ENCODE data around the gene HCST. TPM values are rescaled to one million over a fixed set of nuclear protein-coding genes. Genes with fewer than 3 reads are reported as not detected.

Gene HCST
- total and polyA plus RNA-seq, 8 donors, result 5.0 to 12.5 (median 9.2) TPM; not detected in 3

- H3K4me3 ChIP-seq, result no peak overlapping the region
- H3K9me3 ChIP-seq, result no peaks in the 10 kb centered on the region
- H3K27ac ChIP-seq, result no peak overlapping the region
- TF ChIP-seq POLR2AphosphoS5 (IDR thresholded peaks at IDR 0.05) (no peak), CTCF (IDR thresholded peaks at IDR 0.05) (no peak), EP300 (IDR thresholded peaks at IDR 0.05) (no peak), POLR2A (IDR thresholded peaks at IDR 0.05) (no peak)
- intact Hi-C loops (cut with DNase I; ENCODE audit: low total_unique reads), result no loop called here
- no peak for DNase-seq
- H3K27me3 ChIP-seq, result peaks cover 0 to 5% (median 0%) of the 10 kb centered on the region in 3 donors
- H3K4me1 ChIP-seq, result no peaks in the 10 kb centered on the region
- 18 to 35% (median 25%) methylated on average over 2 of the region's 2 CpGs for WGBS, 5 donors
- H3K36me3 ChIP-seq, result peaks cover 0 to 15% (median 13%) of the 10 kb centered on the region in 4 donors
Measured at GRCh38 chr19:35949131-35949530, 46.8 kb downstream of the HCST start.

Small RNA genes within 50 kb of the gene (small RNA-seq; reads per million reads assigned to genes)
- 0 reads per million in 4 donors for gene RN7SL402P

Other genes with a start within 250 kb of the HCST start
- not detected for gene UPK1A, start 236.0 kb upstream of the HCST start, total RNA-seq
- gene UPK1A, start 236.0 kb upstream of the HCST start, polyA plus RNA-seq, result under 1 TPM in 1 of 3 donors, not detected in 2; 0.08 TPM
- gene ZBTB32, start 198.0 kb upstream of the HCST start, total RNA-seq, result 1 to 10 TPM in 1 of 5 donors, not detected in 4; 8.2 TPM
- gene ZBTB32, start 198.0 kb upstream of the HCST start, polyA plus RNA-seq, result under 1 TPM in 2 of 3 donors, not detected in 1; 0.43 to 0.46 TPM
- gene KMT2B, start 184.5 kb upstream of the HCST start, total RNA-seq, result 10 to 100 TPM in 4 of 5 donors, 1 to 10 TPM in 1; 8.3 to 92.4 (median 24.9) TPM
- 10 to 100 TPM; 13.9 to 22.6 (median 15.1) TPM for gene KMT2B, start 184.5 kb upstream of the HCST start, polyA plus RNA-seq
- gene IGFLR1, start 160.1 kb upstream of the HCST start, total RNA-seq, result 10 to 100 TPM in 2 of 5 donors, 1 to 10 TPM in 3; 3.6 to 36.8 (median 9.0) TPM
- gene IGFLR1, start 160.1 kb upstream of the HCST start, polyA plus RNA-seq, result 10 to 100 TPM in 1 of 3 donors, 1 to 10 TPM in 2; 6.4 to 15.6 (median 9.8) TPM
- gene U2AF1L4, start 157.1 kb upstream of the HCST start, total RNA-seq, result 10 to 100 TPM; 11.4 to 98.0 (median 57.1) TPM
- 10 to 100 TPM; 27.6 to 53.0 (median 44.8) TPM for gene U2AF1L4, start 157.1 kb upstream of the HCST start, polyA plus RNA-seq
- 10 to 100 TPM in 3 of 5 donors, 1 to 10 TPM in 1, not detected in 1; 9.3 to 58.0 (median 32.2) TPM for gene PSENEN, start 156.9 kb upstream of the HCST start, total RNA-seq
- gene PSENEN, start 156.9 kb upstream of the HCST start, polyA plus RNA-seq, result 100 to 1,000 TPM in 1 of 3 donors, 10 to 100 TPM in 2; 49.2 to 101 (median 51.0) TPM
- 10 to 100 TPM in 3 of 5 donors, 1 to 10 TPM in 2; 2.3 to 26.5 (median 17.9) TPM for gene LIN37, start 154.0 kb upstream of the HCST start, total RNA-seq
- 10 to 100 TPM; 21.5 to 44.9 (median 29.2) TPM for gene LIN37, start 154.0 kb upstream of the HCST start, polyA plus RNA-seq
- gene HSPB6, start 145.5 kb upstream of the HCST start, total RNA-seq, result 100 to 1,000 TPM in 3 of 5 donors, 10 to 100 TPM in 2; 25.0 to 492 (median 209) TPM
- 10 to 100 TPM; 45.0 to 84.9 (median 71.5) TPM for gene HSPB6, start 145.5 kb upstream of the HCST start, polyA plus RNA-seq
- gene PROSER3, start 144.4 kb upstream of the HCST start, total RNA-seq, result 10 to 100 TPM in 4 of 5 donors, 1 to 10 TPM in 1; 5.9 to 61.3 (median 36.5) TPM
- 1 to 10 TPM; 3.6 to 6.7 (median 4.5) TPM for gene PROSER3, start 144.4 kb upstream of the HCST start, polyA plus RNA-seq
- gene ARHGAP33, start 127.0 kb upstream of the HCST start, total RNA-seq, result 10 to 100 TPM in 4 of 5 donors, 1 to 10 TPM in 1; 5.1 to 73.6 (median 25.4) TPM
- gene ARHGAP33, start 127.0 kb upstream of the HCST start, polyA plus RNA-seq, result 1 to 10 TPM; 1.4 to 8.0 (median 6.9) TPM
- not detected for gene PRODH2, start 89.7 kb upstream of the HCST start, total RNA-seq
- under 1 TPM in 1 of 3 donors, not detected in 2; 0.23 TPM for gene PRODH2, start 89.7 kb upstream of the HCST start, polyA plus RNA-seq
- gene NPHS1, start 50.0 kb upstream of the HCST start, total RNA-seq, result 10 to 100 TPM in 1 of 5 donors, 1 to 10 TPM in 1, under 1 TPM in 1, not detected in 2; 0.37 to 17.9 (median 5.4) TPM
- under 1 TPM; 0.10 to 0.61 (median 0.25) TPM for gene NPHS1, start 50.0 kb upstream of the HCST start, polyA plus RNA-seq
- gene KIRREL2, start 45.6 kb upstream of the HCST start, total RNA-seq, result under 1 TPM in 2 of 5 donors, not detected in 3; 0.43 to 0.73 TPM
- gene KIRREL2, start 45.6 kb upstream of the HCST start, polyA plus RNA-seq, result under 1 TPM in 2 of 3 donors, not detected in 1; 0.56 to 0.65 TPM
- gene APLP1, start 34.0 kb upstream of the HCST start, total RNA-seq, result 10 to 100 TPM in 4 of 5 donors, 1 to 10 TPM in 1; 5.3 to 76.5 (median 18.8) TPM
- gene APLP1, start 34.0 kb upstream of the HCST start, polyA plus RNA-seq, result 10 to 100 TPM; 12.5 to 31.3 (median 18.1) TPM
- 10 to 100 TPM in 3 of 5 donors, 1 to 10 TPM in 1, not detected in 1; 6.6 to 42.0 (median 17.6) TPM for gene NFKBID, start 2.0 kb upstream of the HCST start, total RNA-seq
- gene NFKBID, start 2.0 kb upstream of the HCST start, polyA plus RNA-seq, result 1 to 10 TPM; 2.4 to 7.1 (median 3.3) TPM
- gene TYROBP, start 5.8 kb downstream of the HCST start, total RNA-seq, result 10 to 100 TPM in 2 of 5 donors, 1 to 10 TPM in 1, not detected in 2; 9.4 to 72.3 (median 14.1) TPM
- gene TYROBP, start 5.8 kb downstream of the HCST start, polyA plus RNA-seq, result 100 to 1,000 TPM in 1 of 3 donors, 10 to 100 TPM in 2; 38.4 to 106 (median 87.2) TPM
- gene LRFN3, start 33.8 kb downstream of the HCST start, total RNA-seq, result 10 to 100 TPM in 2 of 5 donors, 1 to 10 TPM in 2, under 1 TPM in 1; 0.73 to 48.1 (median 4.0) TPM
- gene LRFN3, start 33.8 kb downstream of the HCST start, polyA plus RNA-seq, result 1 to 10 TPM; 2.0 to 6.7 (median 2.6) TPM
- 10 to 100 TPM in 3 of 5 donors, 1 to 10 TPM in 1, not detected in 1; 8.0 to 38.1 (median 21.1) TPM for gene SDHAF1, start 92.7 kb downstream of the HCST start, total RNA-seq
- gene SDHAF1, start 92.7 kb downstream of the HCST start, polyA plus RNA-seq, result 10 to 100 TPM; 19.2 to 31.2 (median 28.3) TPM
- gene SYNE4, start 106.3 kb downstream of the HCST start, total RNA-seq, result 10 to 100 TPM in 1 of 5 donors, 1 to 10 TPM in 3, not detected in 1; 1.3 to 11.2 (median 5.4) TPM
- gene SYNE4, start 106.3 kb downstream of the HCST start, polyA plus RNA-seq, result 1 to 10 TPM; 3.5 to 5.8 (median 4.6) TPM
- 100 to 1,000 TPM in 2 of 5 donors, 10 to 100 TPM in 1, 1 to 10 TPM in 2; 8.8 to 187 (median 44.2) TPM for gene ALKBH6, start 111.7 kb downstream of the HCST start, total RNA-seq
- gene ALKBH6, start 111.7 kb downstream of the HCST start, polyA plus RNA-seq, result 10 to 100 TPM in 2 of 3 donors, 1 to 10 TPM in 1; 9.8 to 25.8 (median 13.7) TPM
- gene CLIP3, start 130.3 kb downstream of the HCST start, total RNA-seq, result 10 to 100 TPM in 1 of 5 donors, 1 to 10 TPM in 4; 1.8 to 17.1 (median 7.5) TPM
- gene CLIP3, start 130.3 kb downstream of the HCST start, polyA plus RNA-seq, result 1 to 10 TPM; 4.5 to 8.3 (median 5.5) TPM
- 10 to 100 TPM in 1 of 5 donors, 1 to 10 TPM in 1, under 1 TPM in 2, not detected in 1; 0.29 to 12.8 (median 5.1) TPM for gene THAP8, start 151.8 kb downstream of the HCST start, total RNA-seq
- 1 to 10 TPM; 4.4 to 4.7 (median 4.7) TPM for gene THAP8, start 151.8 kb downstream of the HCST start, polyA plus RNA-seq
- gene WDR62, start 152.4 kb downstream of the HCST start, total RNA-seq, result 10 to 100 TPM in 1 of 5 donors, 1 to 10 TPM in 3, under 1 TPM in 1; 0.29 to 15.2 (median 2.7) TPM
- gene WDR62, start 152.4 kb downstream of the HCST start, polyA plus RNA-seq, result 1 to 10 TPM in 2 of 3 donors, under 1 TPM in 1; 0.31 to 1.3 (median 1.2) TPM
- gene OVOL3, start 208.6 kb downstream of the HCST start, total RNA-seq, result not detected
- not detected for gene OVOL3, start 208.6 kb downstream of the HCST start, polyA plus RNA-seq
- 100 to 1,000 TPM in 1 of 5 donors, 10 to 100 TPM in 4; 16.2 to 199 (median 42.8) TPM for gene POLR2I, start 212.3 kb downstream of the HCST start, total RNA-seq
- 100 to 1,000 TPM in 2 of 3 donors, 10 to 100 TPM in 1; 84.0 to 123 (median 117) TPM for gene POLR2I, start 212.3 kb downstream of the HCST start, polyA plus RNA-seq
- 100 to 1,000 TPM in 1 of 5 donors, 10 to 100 TPM in 4; 32.1 to 263 (median 71.0) TPM for gene TBCB, start 212.9 kb downstream of the HCST start, total RNA-seq
- gene TBCB, start 212.9 kb downstream of the HCST start, polyA plus RNA-seq, result 100 to 1,000 TPM; 137 to 165 (median 140) TPM
- gene CAPNS1, start 237.5 kb downstream of the HCST start, total RNA-seq, result 100 to 1,000 TPM in 4 of 5 donors, 10 to 100 TPM in 1; 93.7 to 188 (median 115) TPM
- 100 to 1,000 TPM; 500 to 575 (median 554) TPM for gene CAPNS1, start 237.5 kb downstream of the HCST start, polyA plus RNA-seq
- 10 to 100 TPM in 2 of 5 donors, 1 to 10 TPM in 2, not detected in 1; 4.0 to 21.0 (median 10.4) TPM for gene COX7A1, start 249.9 kb downstream of the HCST start, total RNA-seq
- gene COX7A1, start 249.9 kb downstream of the HCST start, polyA plus RNA-seq, result 10 to 100 TPM; 31.9 to 43.4 (median 32.7) TPM